K562 (cell line): Measurements from ENCODE around the gene TLCD1. TPM values are rescaled to one million over a fixed set of nuclear protein-coding genes. Genes with fewer than 3 reads are reported as not detected.

Source experiments
- CREM ChIP-seq: IDR thresholded peaks from 2 replicates; pipeline ENCODE4 v1.6.1; 2014; ENCODE audit warnings: antibody characterized with exemption, low read depth
- CSDE1 ChIP-seq, 2 experiments: fragments of 450-650 bp; IDR thresholded peaks; 2 replicates each; pipeline ENCODE4 v1.6.1; 2016; ENCODE audit warnings: mild to moderate bottlenecking in 1 of 2
- ELF2 ChIP-seq: fragments of 250-450 bp; sonication (Bioruptor Pico); IDR thresholded peaks from 2 replicates; pipeline ENCODE4 v1.5.0; 2021; ENCODE audit warnings: mild to moderate bottlenecking
- ESRRA ChIP-seq: fragments of 450-650 bp; IDR thresholded peaks from 2 replicates; pipeline ENCODE4 v1.6.1; 2014; ENCODE audit warnings: low read depth, mild to moderate bottlenecking, moderate library complexity, borderline replicate concordance
- KDM1A ChIP-seq, 2 experiments: fragments of 450-650 bp; IDR thresholded peaks; 2 replicates each; pipeline ENCODE4 v1.6.1; 2016; ENCODE audit warnings: mild to moderate bottlenecking in 2 of 2
- MLLT1 ChIP-seq, 2 experiments: fragments of 450-650 bp; IDR thresholded peaks; 2 replicates each; pipeline ENCODE4 v1.6.1; 2016
- POU5F1 ChIP-seq: fragments of 150-350 bp; IDR thresholded peaks from 2 replicates; pipeline ENCODE4 v1.6.1; 2014; ENCODE audit warnings: borderline replicate concordance, low read length, low read depth, mild to moderate bottlenecking; ENCODE audit not compliant: partially characterized antibody
- REST ChIP-seq, 2 experiments: fragments of 450-650 bp; formaldehyde crosslinking in 1 of 2; IDR thresholded peaks; 2 replicates each; pipeline versions ENCODE4 v1.4.0 to v1.6.1; 2014 to 2020; ENCODE audit warnings: mild to moderate bottlenecking in 2 of 2, borderline replicate concordance in 1 of 2, low read depth in 1 of 2
- SREBF2 ChIP-seq: sonication (generic); formaldehyde crosslinking; IDR thresholded peaks from 2 replicates; pipeline ENCODE4 v1.4.0; 2020; ENCODE audit warnings: mild to moderate bottlenecking, missing genetic modification reagents
- ZNF408 ChIP-seq: fragments of 250-450 bp; sonication (Bioruptor Pico); IDR thresholded peaks from 2 replicates; pipeline ENCODE4 v1.4.0; 2020; ENCODE audit warnings: low read depth, mild to moderate bottlenecking, moderate library complexity
- ZNF584 ChIP-seq: fragments of 200-800 bp; sonication (Bioruptor generic); IDR thresholded peaks from 2 replicates; pipeline ENCODE4 v1.6.1; 2016; ENCODE audit warnings: low read depth, mild to moderate bottlenecking, missing genetic modification characterization, missing compliant biosample characterization
- polyA plus RNA-seq, 8 experiments: library from polyadenylated mRNA; depleted of rRNA in 4 of 8; stranded (reverse) in 5 of 8; unstranded in 3 of 8; fragments of >200 nt; fragmentation: Nextera tagmentation in 2 of 8; fragmentation: Illumina TruSeq in 1 of 8; extraction: Ambion mirVana in 2 of 8; extraction: Trizol in 1 of 8; gene quantifications; 2 replicates each; pipeline versions ENCODE4 v1.2.1 to v1.2.3, GENCODE V29; 2011 to 2014; ENCODE audit warnings: inconsistent platforms in 1 of 8, missing spikeins in 1 of 8
- total RNA-seq, 7 experiments: library from RNA; depleted of rRNA in 6 of 7; stranded (reverse); fragments of >200 nt in 6 of 7; fragmentation: Illumina TruSeq in 2 of 7; extraction: Trizol in 2 of 7; gene quantifications; 2 replicates each; pipeline versions ENCODE4 v1.2.1 to v1.2.3, GENCODE V29; 2011 to 2021; ENCODE audit warnings: low replicate concordance in 1 of 7

Gene TLCD1
- total and polyA plus RNA-seq, 9 of the 15 experiments (the other 6 are each of a cell fraction or from before 2014, with no cell fraction given) = 6.8 to 37.7 (median 21.7) TPM

- TF ChIP-seq KDM1A (IDR thresholded peaks at IDR 0.05) (peak; percentile 37; a peak in 1 of 4 replicates), ZNF584 (CRISPR knock-in tag) (peak; percentile 43; the same call in 1 of the 2 replicates), MLLT1 (IDR thresholded peaks at IDR 0.05) (peak in 1 of 2 experiments; percentile 57; a peak in 1 of 4 replicates), ZNF408 (CRISPR knock-in tag) (no peak), CREM (peak; percentile 56), ESRRA (peak; percentile 85; the same call in 1 of the 2 replicates), REST (IDR thresholded peaks at IDR 0.05; ENCODE audit: borderline replicate concordance) (peak; percentile 44; the same call in 1 of the 2 replicates), REST (CRISPR knock-in tag; IDR thresholded peaks at IDR 0.05; ENCODE audit: low read depth) (no peak), SREBF2 (CRISPR knock-in tag) (no peak), POU5F1 (no peak), CSDE1 (IDR thresholded peaks at IDR 0.05) (peak in 1 of 2 experiments; percentile 91; a peak in 2 of 4 replicates), ELF2 (CRISPR knock-in tag) (peak; percentile 81)
These were observed 15.6 kb upstream of the TLCD1 start (continued) for GRCh38 chr17:28741358-28742349.
